Testis (tissue), 3 donors: ENCODE results near the gene GMFB. TPM values are rescaled to one million over a fixed set of nuclear protein-coding genes. Genes with fewer than 3 reads are reported as not detected.

Experiments
- DNase-seq: peaks from one replicate; pipeline ENCODE4 v3.0.0-alpha.2; 2019
- H3K27ac ChIP-seq, 2 donors: fragments of 200-600 bp; sonication (generic); one replicate each; pipeline ENCODE4 v1.5.1; 2019
- H3K27me3 ChIP-seq: fragments of 200-600 bp; sonication (generic); one replicate; pipeline ENCODE4 v1.5.1; 2019
- H3K36me3 ChIP-seq: fragments of 200-600 bp; sonication (generic); one replicate; pipeline ENCODE4 v1.5.1; 2017; ENCODE audit warnings: low read depth; ENCODE audit errors: missing control alignments
- H3K4me1 ChIP-seq: fragments of 200-600 bp; sonication (generic); one replicate; pipeline ENCODE4 v1.5.1; 2019
- H3K4me3 ChIP-seq, 2 donors: fragments of 200-600 bp; sonication (generic); one replicate each; pipeline ENCODE4 v1.5.1; 2017 to 2019
- H3K9me3 ChIP-seq: fragments of 200-600 bp; sonication (generic); one replicate; pipeline ENCODE4 v1.5.1; 2017
- POLR2A ChIP-seq: fragments of 450-650 bp; IDR thresholded peaks from one replicate; pipeline ENCODE4 v1.6.1; 2017; ENCODE audit warnings: antibody characterized with exemption, mild to moderate bottlenecking, moderate library complexity
- WGBS, 2 donors: methylation state at CpG; one replicate each; pipeline ENCODE4 v1.1.5; 2018; 5-methylcytosine and 5-hydroxymethylcytosine counted together
- intact Hi-C: fragments of 100-400 bp; cut with DNase I; formaldehyde crosslinking; loops from one replicate; pipeline ENCODE4 v1.15.1; 2023; ENCODE audit warnings: low total_unique reads
- polyA plus RNA-seq: library from polyadenylated mRNA; stranded (reverse); fragments of 350-450 nt; fragmentation: Illumina TruSeq; extraction: RNeasy Lipid Tissue Mini Kit (QIAGEN cat#74804); gene quantifications from one replicate; pipeline ENCODE4 v1.2.3, GENCODE V29; 2014; ENCODE audit warnings: low read depth, low replicate concordance; ENCODE audit not compliant: insufficient read depth
- total RNA-seq, 2 donors: library from RNA; depleted of rRNA; stranded (reverse); fragments of >200 nt; gene quantifications; one replicate each; pipeline ENCODE4 v1.2.3, GENCODE V29; 2016
- TF ChIP-seq, protein P1 (sequence below), 3 experiments: fragments of 450-650 bp in 2 of 3; fragments of 200-600 bp in 1 of 3; sonication (generic) in 1 of 3; IDR thresholded peaks; one replicate each; pipeline ENCODE4 v1.5.1; 2016 to 2019; ENCODE audit warnings: antibody characterized with exemption in 3 of 3, mild to moderate bottlenecking in 2 of 3, moderate library complexity in 1 of 3

Gene GMFB
- total and polyA plus RNA-seq, 3 donors from 2014 or later: 19.5 to 43.6 (median 32.3) TPM

- no peaks in the 10 kb centered on the region for H3K36me3 ChIP-seq
- H3K27me3 ChIP-seq: no peaks in the 10 kb centered on the region
- 86 to 90% methylated on average over 4 of the region's 4 CpGs for WGBS, 2 donors
- no peaks in the 10 kb centered on the region for H3K9me3 ChIP-seq
- no peak for DNase-seq
- TF ChIP-seq POLR2A: no peak
- intact Hi-C loops: no loop called here
- no peak overlapping the region for H3K27ac ChIP-seq
- no peak overlapping the region for H3K4me3 ChIP-seq
- H3K4me1 ChIP-seq: peaks cover 15% of the 10 kb centered on the region
Observed at GRCh38 chr14:54480830-54481562, 7.8 kb downstream of the GMFB start.

DNA sequence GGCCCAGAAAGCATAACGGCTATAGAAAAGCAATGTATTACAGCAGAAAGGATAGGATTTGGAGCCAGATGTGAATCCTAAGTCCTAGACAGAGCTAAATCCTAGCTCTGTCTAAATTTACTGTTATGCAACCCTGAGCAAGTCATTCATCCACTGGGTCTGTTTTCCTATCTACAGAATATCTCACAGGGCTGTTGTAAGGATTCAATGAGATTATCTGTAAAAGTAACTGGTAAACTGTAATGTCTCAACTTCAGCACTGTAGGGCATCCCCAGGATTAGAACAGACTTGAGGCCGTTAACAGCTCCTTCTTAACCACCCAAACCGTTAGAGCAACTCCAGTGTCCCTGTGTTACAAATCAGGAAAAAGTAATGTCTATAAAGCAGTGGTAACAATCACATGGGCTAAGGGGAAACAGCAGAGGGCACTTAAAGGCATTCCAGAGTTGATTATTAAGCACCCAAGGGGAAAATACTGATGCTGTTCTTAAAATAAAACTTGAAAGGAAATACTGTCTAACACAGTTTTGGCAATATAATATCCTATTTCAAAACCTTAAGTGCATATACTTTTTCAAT is 10.1 kb downstream of the GMFB start:
- Histone ChIP-seq H3K36me3 (no peaks in the 10 kb centered on the region), H3K27ac (no peak overlapping the region), H3K4me3 (no peak overlapping the region), H3K4me1 (peaks cover 14% of the 10 kb centered on the region), H3K9me3 (no peaks in the 10 kb centered on the region), H3K27me3 (no peaks in the 10 kb centered on the region)
- no peak for TF ChIP-seq POLR2A
- TF ChIP-seq, protein P1, sequence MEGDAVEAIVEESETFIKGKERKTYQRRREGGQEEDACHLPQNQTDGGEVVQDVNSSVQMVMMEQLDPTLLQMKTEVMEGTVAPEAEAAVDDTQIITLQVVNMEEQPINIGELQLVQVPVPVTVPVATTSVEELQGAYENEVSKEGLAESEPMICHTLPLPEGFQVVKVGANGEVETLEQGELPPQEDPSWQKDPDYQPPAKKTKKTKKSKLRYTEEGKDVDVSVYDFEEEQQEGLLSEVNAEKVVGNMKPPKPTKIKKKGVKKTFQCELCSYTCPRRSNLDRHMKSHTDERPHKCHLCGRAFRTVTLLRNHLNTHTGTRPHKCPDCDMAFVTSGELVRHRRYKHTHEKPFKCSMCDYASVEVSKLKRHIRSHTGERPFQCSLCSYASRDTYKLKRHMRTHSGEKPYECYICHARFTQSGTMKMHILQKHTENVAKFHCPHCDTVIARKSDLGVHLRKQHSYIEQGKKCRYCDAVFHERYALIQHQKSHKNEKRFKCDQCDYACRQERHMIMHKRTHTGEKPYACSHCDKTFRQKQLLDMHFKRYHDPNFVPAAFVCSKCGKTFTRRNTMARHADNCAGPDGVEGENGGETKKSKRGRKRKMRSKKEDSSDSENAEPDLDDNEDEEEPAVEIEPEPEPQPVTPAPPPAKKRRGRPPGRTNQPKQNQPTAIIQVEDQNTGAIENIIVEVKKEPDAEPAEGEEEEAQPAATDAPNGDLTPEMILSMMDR (IDR thresholded peaks at IDR 0.05): no peak
- DNase-seq: no peak
- intact Hi-C loops: no loop called here
- WGBS, 2 donors: 66% methylated on average over 3 of the region's 3 CpGs

GRCh38 chr14:54475911-54476310 is 12.9 kb downstream of the GMFB start:
- no peak overlapping the region for H3K27ac ChIP-seq
- WGBS, 2 donors: 70 to 85% methylated on average over 4 of the region's 4 CpGs
- H3K4me1 ChIP-seq: peaks cover 32% of the 10 kb centered on the region
- no peaks in the 10 kb centered on the region for H3K27me3 ChIP-seq
- H3K9me3 ChIP-seq: no peaks in the 10 kb centered on the region
- no peak for DNase-seq
- no peaks in the 10 kb centered on the region for H3K36me3 ChIP-seq
- no peak for TF ChIP-seq POLR2A
- TF ChIP-seq, protein P1 (IDR thresholded peaks at IDR 0.05): no peak
- no peak overlapping the region for H3K4me3 ChIP-seq
- intact Hi-C loops: no loop called here

GRCh38 chr14:54475187-54475899 is 13.4 kb downstream of the GMFB start:
- intact Hi-C loops: no loop called here
- no peak for TF ChIP-seq POLR2A
- TF ChIP-seq, protein P1 (IDR thresholded peaks at IDR 0.05): no peak
- H3K27ac ChIP-seq: no peak overlapping the region
- peaks cover 38% of the 10 kb centered on the region for H3K4me1 ChIP-seq
- no peaks in the 10 kb centered on the region for H3K9me3 ChIP-seq
- H3K27me3 ChIP-seq: no peaks in the 10 kb centered on the region
- no peak overlapping the region for H3K4me3 ChIP-seq
- DNase-seq: no peak
- H3K36me3 ChIP-seq: no peaks in the 10 kb centered on the region
- 73 to 80% methylated on average over 4 of the region's 4 CpGs for WGBS, 2 donors

DNA sequence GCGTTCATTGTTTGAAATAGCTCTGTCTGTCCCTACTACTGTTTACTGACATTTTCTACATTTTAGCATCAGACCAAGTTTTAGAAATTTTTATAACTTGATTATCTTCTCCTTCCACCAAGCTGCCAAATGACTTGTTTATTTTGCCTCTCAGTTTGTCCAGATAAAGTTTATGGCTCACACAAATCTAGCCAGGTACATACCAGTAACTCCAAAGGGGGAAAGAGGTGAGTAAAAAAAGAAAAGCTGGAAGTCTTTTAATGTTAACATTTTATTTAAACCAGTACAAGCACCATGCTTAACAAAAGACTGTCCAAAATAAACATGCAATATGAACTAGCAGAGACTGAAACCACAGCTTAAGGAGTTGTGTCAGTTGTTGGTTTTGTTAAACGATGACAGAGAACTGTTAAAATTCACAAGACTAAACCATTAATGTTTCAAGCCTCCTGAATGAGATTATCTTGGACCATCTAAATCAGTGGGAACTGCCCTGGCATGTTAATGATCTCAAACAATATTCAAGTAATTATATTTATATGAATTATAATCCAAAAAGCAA is 14.5 kb downstream of the GMFB start:
- Histone ChIP-seq H3K36me3 (no peaks in the 10 kb centered on the region), H3K27me3 (no peaks in the 10 kb centered on the region), H3K4me3 (no peak overlapping the region), H3K9me3 (no peaks in the 10 kb centered on the region), H3K27ac (no peak overlapping the region), H3K4me1 (peaks cover 44% of the 10 kb centered on the region)
- intact Hi-C loops: no loop called here
- DNase-seq: no peak
- 69 to 71% methylated on average over 2 of the region's 2 CpGs for WGBS, 2 donors
- TF ChIP-seq POLR2A: no peak
- TF ChIP-seq, protein P1 (IDR thresholded peaks at IDR 0.05): no peak
